ENCODE results near the gene TMEM44.
"Not testable (repeated sequence)": the region's sequence is repeated elsewhere in the genome, so short reads cannot be mapped to it uniquely, and the experiment has no call there.

Gene TMEM44

DNA sequence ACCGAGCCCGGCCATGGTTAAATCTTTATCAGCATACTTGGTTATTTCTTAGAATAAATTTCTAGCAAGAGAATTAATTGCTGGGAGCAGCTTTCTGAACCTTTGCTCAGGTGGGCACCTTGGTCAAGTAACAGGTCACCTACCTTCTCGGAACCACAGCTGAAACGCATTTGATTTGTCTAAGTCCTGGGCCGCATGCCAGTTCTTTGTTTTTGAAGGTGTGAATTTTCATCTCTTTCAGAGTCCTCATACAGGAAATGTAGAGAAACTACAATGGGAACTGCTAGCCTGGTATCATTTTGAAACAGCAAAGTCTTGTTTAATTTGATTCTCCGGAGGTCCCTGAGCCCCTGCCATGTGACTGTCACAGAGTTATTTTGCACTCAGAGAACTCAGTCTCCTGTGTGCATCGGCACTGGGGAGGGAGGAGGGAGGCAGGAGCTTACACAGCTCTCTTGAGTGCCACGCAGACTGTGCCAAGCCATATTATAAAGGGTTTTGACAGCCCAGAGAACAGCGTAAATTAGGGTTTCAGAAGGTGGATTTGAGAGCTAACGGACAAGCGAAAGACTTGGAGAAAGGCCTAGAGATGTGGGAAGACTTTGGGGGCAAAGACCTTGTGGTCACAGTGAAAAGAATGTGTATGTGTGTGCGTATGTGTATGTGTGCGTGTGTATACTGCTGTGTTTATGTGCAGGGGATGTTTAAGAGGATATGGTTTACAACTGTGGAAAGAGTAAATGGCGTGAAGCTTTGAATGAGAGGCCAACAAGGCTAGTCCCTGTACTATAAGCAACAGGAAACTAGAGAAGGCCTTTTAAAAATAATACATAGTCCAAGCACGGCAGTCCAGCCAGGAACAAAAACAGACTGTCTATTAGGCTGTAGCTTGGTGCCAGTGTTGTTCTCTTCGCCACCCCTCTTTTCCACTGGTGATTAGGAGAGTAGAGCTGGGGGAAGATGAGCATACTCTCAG, 84.6 kb downstream of the TMEM44 start:
- H3K4me1 ChIP-seq = peaks cover 10% of the 10 kb centered on the region; the same call in 1 of the 2 replicates
- no peak overlapping the region for H3K4me3 ChIP-seq
- peaks cover 5% of the 10 kb centered on the region; the same call in 1 of the 2 replicates for H3K9me3 ChIP-seq
- no peaks in the 10 kb centered on the region for H3K36me3 ChIP-seq
- H3K4me2 ChIP-seq = no peak overlapping the region
- H4K20me1 ChIP-seq = no peaks in the 10 kb centered on the region
- TF ChIP-seq Cebpa-rat (IDR thresholded peaks at IDR 0.05) = no peak
- no peaks in the 10 kb centered on the region for H3K27me3 ChIP-seq
- no peak overlapping the region for H3K9ac ChIP-seq
- no peak overlapping the region for H3K27ac ChIP-seq

DNA sequence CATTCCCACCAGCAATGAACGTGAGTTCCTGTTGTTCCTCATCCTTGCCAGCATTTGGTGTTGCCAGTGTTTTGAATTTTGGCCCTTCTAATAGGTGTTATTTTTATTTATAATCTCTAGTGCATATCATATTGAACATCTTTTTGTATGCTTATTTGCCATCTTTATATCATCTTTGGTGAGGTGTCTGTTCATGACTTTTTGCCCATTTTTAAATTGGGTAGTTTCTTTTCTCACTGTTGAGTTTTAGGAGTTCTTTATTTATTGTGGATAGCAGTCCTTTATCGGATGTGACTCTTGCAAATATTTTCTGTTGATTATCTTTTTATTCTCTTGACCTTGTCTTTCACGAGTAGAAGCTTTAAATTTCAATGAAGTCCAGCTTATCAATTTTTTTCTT, 86.2 kb downstream of the TMEM44 start:
- no peaks in the 10 kb centered on the region for H3K36me3 ChIP-seq
- peaks cover 5% of the 10 kb centered on the region; the same call in 1 of the 2 replicates for H3K9me3 ChIP-seq
- H3K9ac ChIP-seq = no peak overlapping the region
- no peak overlapping the region for H3K4me3 ChIP-seq
- H3K4me2 ChIP-seq = no peak overlapping the region
- TF ChIP-seq Cebpa-rat (IDR thresholded peaks at IDR 0.05) = no peak
- H3K27me3 ChIP-seq = no peaks in the 10 kb centered on the region
- H3K4me1 ChIP-seq = peaks cover 10% of the 10 kb centered on the region; the same call in 1 of the 2 replicates
- no peak overlapping the region for H3K27ac ChIP-seq
- H4K20me1 ChIP-seq = no peaks in the 10 kb centered on the region

- not testable (repeated sequence) for H3K4me1 ChIP-seq, H3K4me2 ChIP-seq, H3K9me3 ChIP-seq, H3K27me3 ChIP-seq, H3K4me3 ChIP-seq, H3K9ac ChIP-seq, H3K36me3 ChIP-seq, H4K20me1 ChIP-seq, H3K27ac ChIP-seq
Measured at GRCh38 chr3:194545538-194545937, 87.7 kb downstream of the TMEM44 start.

GRCh38 chr3:194543550-194543949, 89.7 kb downstream of the TMEM44 start:
- peaks cover 5% of the 10 kb centered on the region; the same call in 1 of the 2 replicates for H3K9me3 ChIP-seq
- H3K4me1 ChIP-seq = no peaks in the 10 kb centered on the region
- H3K27ac ChIP-seq = no peak overlapping the region
- H3K36me3 ChIP-seq = no peaks in the 10 kb centered on the region
- no peak overlapping the region for H3K4me2 ChIP-seq
- no peak overlapping the region for H3K9ac ChIP-seq
- no peak for TF ChIP-seq Cebpa-rat (IDR thresholded peaks at IDR 0.05)
- H3K4me3 ChIP-seq = no peak overlapping the region
- no peaks in the 10 kb centered on the region for H3K27me3 ChIP-seq
- no peaks in the 10 kb centered on the region for H4K20me1 ChIP-seq

DNA sequence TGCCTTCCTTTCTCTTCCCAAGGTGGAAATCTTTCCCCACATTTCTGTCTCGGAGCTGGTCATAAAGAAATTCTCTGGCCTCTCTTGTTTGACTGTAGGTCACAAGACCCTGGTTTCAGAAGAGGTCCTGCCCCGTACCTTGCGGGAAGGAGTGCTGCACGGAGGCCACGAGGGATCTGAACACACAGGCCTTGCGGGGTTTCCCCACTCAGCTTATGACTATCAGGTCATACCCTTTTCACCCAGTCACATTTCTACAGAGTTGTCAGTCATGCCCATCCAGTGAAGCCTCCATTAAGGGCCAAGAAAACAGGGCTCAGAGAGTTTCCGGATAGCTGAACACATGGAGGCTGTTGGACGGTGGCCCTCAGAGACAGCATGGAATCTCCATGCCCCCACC, 91.7 kb downstream of the TMEM44 start:
- Histone ChIP-seq H3K27me3 (no peaks in the 10 kb centered on the region), H3K4me2 (no peak overlapping the region), H3K36me3 (no peaks in the 10 kb centered on the region), H3K4me1 (peaks cover 10% of the 10 kb centered on the region), H4K20me1 (no peaks in the 10 kb centered on the region), H3K4me3 (no peak overlapping the region), H3K9ac (no peak overlapping the region), H3K9me3 (peaks cover 5% of the 10 kb centered on the region; the same call in 1 of the 2 replicates), H3K27ac (no peak overlapping the region)
- no peak for TF ChIP-seq Cebpa-rat (IDR thresholded peaks at IDR 0.05)

DNA sequence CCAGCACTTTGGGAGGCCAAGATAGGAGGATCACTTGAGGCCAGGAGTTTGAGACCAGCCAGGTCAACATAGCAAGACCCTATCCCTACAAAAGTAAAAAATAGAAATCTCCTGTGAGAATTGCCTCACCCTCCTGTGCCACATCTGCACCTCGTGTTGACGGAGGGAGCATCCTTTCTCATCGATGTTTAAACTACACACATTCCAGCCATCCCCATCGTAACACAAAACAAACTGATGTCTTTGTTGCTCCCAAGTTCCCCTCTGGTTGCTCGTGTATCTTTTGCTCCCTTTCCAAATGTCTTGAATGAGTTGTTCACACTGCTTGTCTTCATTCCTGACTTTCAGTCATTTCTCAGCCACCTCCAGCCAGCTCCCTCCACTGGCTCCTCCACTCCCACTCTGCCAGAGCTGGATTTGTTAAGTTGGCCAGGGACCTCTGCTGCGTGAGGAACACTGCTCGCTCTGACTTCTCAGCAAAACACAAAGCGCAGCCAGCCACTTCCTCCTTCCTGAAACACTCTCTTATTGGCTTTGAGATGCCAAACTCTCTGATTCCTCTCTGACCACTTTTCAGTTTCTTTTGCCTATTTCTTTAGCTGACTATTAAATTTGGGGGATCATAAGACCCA, 92.8 kb downstream of the TMEM44 start:
- H3K9me3 ChIP-seq = peaks cover 4% of the 10 kb centered on the region
- H3K4me2 ChIP-seq = no peak overlapping the region
- no peaks in the 10 kb centered on the region for H3K36me3 ChIP-seq
- H3K27me3 ChIP-seq = no peaks in the 10 kb centered on the region
- H3K27ac ChIP-seq = no peak overlapping the region
- no peak overlapping the region for H3K9ac ChIP-seq
- no peak overlapping the region for H3K4me3 ChIP-seq
- no peak for TF ChIP-seq Cebpa-rat (IDR thresholded peaks at IDR 0.05)
- no peaks in the 10 kb centered on the region for H4K20me1 ChIP-seq
- H3K4me1 ChIP-seq = peaks cover 10% of the 10 kb centered on the region

GRCh38 chr3:194539498-194539897, 93.7 kb downstream of the TMEM44 start:
- H3K36me3 ChIP-seq = no peaks in the 10 kb centered on the region
- H3K27ac ChIP-seq = no peak overlapping the region
- H3K9ac ChIP-seq = no peak overlapping the region
- TF ChIP-seq Cebpa-rat (IDR thresholded peaks at IDR 0.05) = no peak
- peaks cover 13% of the 10 kb centered on the region for H3K9me3 ChIP-seq
- H4K20me1 ChIP-seq = no peaks in the 10 kb centered on the region
- peaks cover 10% of the 10 kb centered on the region for H3K4me1 ChIP-seq
- no peak overlapping the region for H3K4me2 ChIP-seq
- no peak overlapping the region for H3K4me3 ChIP-seq
- no peaks in the 10 kb centered on the region for H3K27me3 ChIP-seq

DNA sequence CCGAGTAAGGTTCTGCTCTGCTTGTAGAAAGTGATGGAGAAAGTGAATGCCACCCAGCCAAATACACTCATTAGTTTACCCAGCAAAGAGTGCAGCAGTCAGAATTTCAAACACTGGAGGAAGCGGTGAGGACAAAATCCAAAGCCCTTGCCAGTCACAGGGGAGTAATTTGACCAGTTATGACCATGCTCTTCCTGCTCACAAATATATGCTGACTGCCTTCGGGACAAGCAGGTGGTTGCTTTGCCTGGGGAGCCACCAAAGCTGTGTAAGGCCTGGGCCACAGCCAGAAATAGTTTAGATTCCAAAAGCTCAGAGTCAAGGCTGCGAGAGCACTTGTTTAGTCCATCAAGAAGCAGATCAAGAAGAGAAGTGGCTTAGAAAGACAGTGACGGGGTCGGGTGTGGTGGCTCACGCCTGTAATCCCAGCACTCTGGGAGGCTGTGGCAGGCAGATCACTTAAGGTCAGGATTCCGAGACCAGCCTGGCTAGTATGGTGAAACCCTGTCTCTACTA, 95.4 kb downstream of the TMEM44 start:
- Histone ChIP-seq H3K9ac (no peak overlapping the region), H3K4me2 (0 out of 2 replicates have a peak overlapping the region, but pooled peaks have one; percentile 11), H3K9me3 (peaks cover 29% of the 10 kb centered on the region), H3K36me3 (no peaks in the 10 kb centered on the region), H4K20me1 (no peaks in the 10 kb centered on the region), H3K27me3 (no peaks in the 10 kb centered on the region), H3K4me3 (no peak overlapping the region), H3K4me1 (peaks cover 10% of the 10 kb centered on the region), H3K27ac (no peak overlapping the region)
- no peak for TF ChIP-seq Cebpa-rat (IDR thresholded peaks at IDR 0.05)
